NCI-H1694 (cell line): ENCODE data around the gene TMEM86B.

ENCODE experiments used
- DNase-seq: peaks from one replicate; lab custom pipeline; 2025; lab: John Stamatoyannopoulos, UW

Gene TMEM86B, protein sequence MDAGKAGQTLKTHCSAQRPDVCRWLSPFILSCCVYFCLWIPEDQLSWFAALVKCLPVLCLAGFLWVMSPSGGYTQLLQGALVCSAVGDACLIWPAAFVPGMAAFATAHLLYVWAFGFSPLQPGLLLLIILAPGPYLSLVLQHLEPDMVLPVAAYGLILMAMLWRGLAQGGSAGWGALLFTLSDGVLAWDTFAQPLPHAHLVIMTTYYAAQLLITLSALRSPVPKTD

DNA sequence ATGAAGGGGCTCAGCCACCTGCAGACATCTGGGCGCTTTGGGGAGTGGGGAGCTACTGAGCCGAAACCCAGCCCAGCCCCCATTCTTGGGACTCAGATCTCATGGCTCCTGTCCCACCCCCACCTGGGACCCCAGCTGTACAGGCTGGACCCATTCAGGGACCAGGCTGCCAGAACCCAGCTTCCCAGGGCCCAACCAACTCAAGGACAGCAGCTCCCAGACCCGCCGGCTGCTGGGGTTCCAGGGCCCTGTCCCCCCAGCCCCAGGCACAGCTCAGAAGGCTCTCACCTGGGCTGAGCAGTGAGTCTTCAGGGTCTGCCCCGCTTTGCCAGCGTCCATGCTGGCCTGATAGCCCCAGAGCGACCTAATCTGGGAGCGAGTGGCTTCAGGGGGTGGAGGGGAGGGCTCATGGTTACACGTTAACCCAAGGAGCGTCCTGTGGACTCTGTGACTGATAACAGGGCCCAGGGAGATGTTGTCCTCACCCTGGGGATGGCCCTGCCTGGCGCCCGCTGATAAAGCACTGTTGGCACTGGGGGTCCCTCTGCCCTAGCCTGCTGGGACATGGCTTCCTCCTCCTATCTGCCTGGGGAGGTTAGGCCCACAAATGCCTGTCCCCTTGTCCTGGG, at the start of gene TMEM86B:
Gene TMEM86B (minus strand): TSS at position 361 of the 629 bp plus-strand sequence. CDS start 22 bp downstream, at position 339.
- no peak for DNase-seq

- DNase-seq, result no peak
These were observed 48.9 kb upstream of the TMEM86B start for GRCh38 chr19:55277494-55277893.

GRCh38 chr19:55276720-55277430, 48.3 kb upstream of the TMEM86B start:
- no peak for DNase-seq

- DNase-seq, result no peak
These were observed 47.5 kb upstream of the TMEM86B start for GRCh38 chr19:55275851-55276719.

GRCh38 chr19:55273978-55274707, 45.6 kb upstream of the TMEM86B start:
- DNase-seq, result no peak

GRCh38 chr19:55272142-55272541, 43.6 kb upstream of the TMEM86B start:
- DNase-seq, result no peak

- DNase-seq, result no peak
These were observed 41.8 kb upstream of the TMEM86B start for GRCh38 chr19:55270172-55270942.

DNA sequence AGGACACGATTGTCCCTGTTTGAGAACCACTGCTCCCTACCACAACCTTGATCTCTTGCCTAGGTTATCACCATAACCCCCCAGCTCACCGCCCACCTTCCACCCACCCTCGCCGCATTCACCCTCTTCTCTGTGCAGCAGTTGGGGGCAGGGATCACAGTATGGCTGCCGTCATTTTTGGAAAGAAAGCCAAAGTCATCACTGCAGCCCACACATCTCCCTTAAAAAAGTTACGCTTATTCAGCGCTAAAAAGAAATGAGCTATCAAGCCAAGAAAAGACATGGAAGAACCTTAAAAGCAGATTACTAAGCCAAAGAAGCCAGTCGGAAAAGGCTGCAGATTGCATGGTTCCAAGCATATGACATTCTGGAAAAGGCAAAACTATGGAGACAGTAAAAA, 40.7 kb upstream of the TMEM86B start:
- DNase-seq, result no peak

GRCh38 chr19:55266840-55267239, 38.3 kb upstream of the TMEM86B start:
- no peak for DNase-seq

DNA sequence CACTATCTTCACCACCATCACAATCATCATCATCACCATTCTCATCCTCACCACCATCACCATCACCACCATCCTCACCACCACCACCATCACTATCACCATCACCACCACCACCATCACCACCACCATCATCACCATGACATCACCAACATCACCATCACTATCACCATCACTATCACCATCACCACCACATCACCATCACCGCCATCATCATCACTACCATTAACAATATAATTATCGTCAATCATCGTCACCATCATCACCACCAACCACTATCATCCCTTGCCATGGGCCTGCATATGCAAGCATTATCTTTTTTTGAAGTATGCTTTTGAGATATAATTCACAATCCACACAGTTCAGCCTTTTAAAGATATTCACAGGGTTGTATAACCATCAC, 37.8 kb upstream of the TMEM86B start:
- DNase-seq, result no peak

GRCh38 chr19:55265723-55266386, 37.3 kb upstream of the TMEM86B start:
- DNase-seq, result no peak

DNA sequence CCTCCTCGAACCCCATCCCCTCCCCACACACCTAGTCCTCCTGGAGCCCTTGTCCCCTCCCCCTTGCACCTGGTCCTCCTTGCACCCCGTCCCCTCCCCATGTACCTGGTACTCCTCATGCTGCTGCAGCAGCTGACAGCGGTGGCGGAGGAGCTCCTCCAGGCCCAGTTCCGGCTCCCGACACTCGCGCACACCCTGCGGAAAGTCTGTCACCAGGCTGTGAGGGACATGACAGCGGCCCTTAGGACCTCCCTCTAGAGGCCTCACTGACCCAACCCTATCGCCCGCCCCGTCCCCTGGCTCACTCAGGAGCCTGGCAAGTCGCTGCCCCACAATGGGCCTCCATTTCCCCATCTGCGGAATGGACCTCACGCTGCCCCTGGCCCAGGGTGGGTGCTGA, 36.6 kb upstream of the TMEM86B start:
- DNase-seq, result no peak

GRCh38 chr19:55264531-55264930, 36.0 kb upstream of the TMEM86B start:
- DNase-seq, result no peak

DNA sequence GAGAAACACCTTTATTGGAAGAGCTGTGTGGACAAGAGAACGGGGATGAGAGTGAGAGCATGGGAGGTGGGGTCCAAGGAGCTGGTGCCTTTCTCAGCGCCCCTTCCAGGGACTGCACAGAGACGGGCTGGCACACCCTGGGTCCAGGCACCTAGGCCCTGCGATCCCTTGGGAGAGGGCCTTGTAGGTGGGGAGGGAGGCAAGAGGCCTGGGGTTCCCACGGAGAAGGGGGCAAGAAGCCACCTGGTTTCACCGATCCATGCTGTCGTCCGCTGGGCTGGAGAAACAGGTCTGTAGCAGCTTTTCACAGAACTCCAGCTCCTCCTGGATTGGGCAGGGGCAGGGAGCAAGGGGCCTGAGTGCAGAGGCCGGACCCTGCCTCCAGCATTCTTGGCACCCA, 33.8 kb upstream of the TMEM86B start:
- no peak for DNase-seq

- DNase-seq, result no peak
These were observed 33.1 kb upstream of the TMEM86B start for GRCh38 chr19:55261671-55262126.

GRCh38 chr19:55259540-55260210, 31.1 kb upstream of the TMEM86B start:
- DNase-seq, result no peak

DNA sequence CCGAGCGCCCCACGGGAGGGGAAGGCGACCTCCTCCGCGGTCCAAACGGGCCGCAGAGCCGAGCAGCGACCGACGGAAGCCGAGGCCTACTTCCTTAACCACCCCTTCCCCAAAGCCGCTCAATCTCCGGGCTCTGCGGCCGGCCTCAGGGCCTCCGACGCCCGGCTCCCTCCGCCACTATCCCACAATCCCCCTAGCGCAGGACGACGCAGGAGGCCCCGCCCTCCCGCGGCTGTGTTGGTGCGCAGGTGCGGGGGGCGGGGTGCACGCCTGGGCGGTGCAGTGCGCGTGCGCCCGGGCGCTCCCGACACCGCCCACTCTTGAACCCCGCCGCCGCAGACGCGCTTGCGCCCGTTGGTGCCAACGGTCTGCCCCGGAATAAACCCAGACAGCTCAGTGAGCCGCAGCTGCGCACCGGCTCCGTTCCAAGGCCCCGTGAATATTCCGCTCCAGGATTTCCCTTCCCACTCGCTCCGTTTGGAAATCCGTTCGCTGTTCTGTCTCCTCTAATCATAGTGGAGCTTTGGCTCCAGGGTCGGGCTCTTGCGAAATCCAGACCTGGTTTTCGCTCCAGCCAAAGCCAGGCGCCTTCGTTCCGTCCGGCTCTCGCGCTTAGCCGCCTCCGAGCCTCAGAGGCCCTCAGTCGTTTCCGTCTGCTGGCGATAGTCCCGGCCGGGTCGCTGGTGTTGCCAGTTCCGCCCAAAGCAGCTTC, 30.4 kb upstream of the TMEM86B start, which contains the start of gene PPP6R1:
Gene PPP6R1 (minus strand): TSS at position 190 of the 712 bp plus-strand sequence. CDS start 11,914 bp downstream, outside the sequence.
- peak; percentile 99 for DNase-seq

- DNase-seq, result no peak
These were observed 29.9 kb upstream of the TMEM86B start for GRCh38 chr19:55258476-55258827.
